IMR-90 (cell line): Measurements from ENCODE around the gene PARPBP. TPM values are rescaled to one million over a fixed set of nuclear protein-coding genes. Genes with fewer than 3 reads are reported as not detected.

Experiments used
- ATAC-seq: fragments of 200-7000 bp; cut with Tn5 transposase; 2 replicates; pipeline ENCODE4 v1.9.1; 2020; ENCODE audit warnings: low read depth, mild to moderate bottlenecking, moderate library complexity
- BruUV-seq: library from RNA; stranded (reverse); fragments of 400-500 nt; replicated peaks from 2 replicates; lab custom pipeline; 2021; lab: Mats Ljungman, UMichigan
- CTCF ChIA-PET: fragments of 300-600 bp; formaldehyde crosslinking; extraction: SDS; loops from one replicate; lab custom pipeline; 2021; ENCODE audit warnings: antibody characterized with exemption; lab: Yijun Ruan, JAX
- POLR2A ChIA-PET: fragments of 300-600 bp; sonication (Branson Sonifier 250); formaldehyde crosslinking; loops from one replicate; lab custom pipeline; 2022; ENCODE audit warnings: antibody characterized with exemption; ENCODE audit not compliant: unreplicated experiment; lab: Charles Lee
- DNase-seq: peaks from one replicate; pipeline ENCODE4 v3.0.0; 2013
- H2AFZ ChIP-seq: replicated peaks from 2 replicates; pipeline ENCODE3; 2013; ENCODE audit warnings: low read length, mild to moderate bottlenecking; ENCODE audit not compliant: poor library complexity
- H2AK5ac ChIP-seq: 2 replicates; pipeline ENCODE4 v1.6.1; 2013; ENCODE audit warnings: low read depth, low read length, inconsistent platforms
- H2AK9ac ChIP-seq: replicated peaks from 2 replicates; pipeline ENCODE3; 2013; ENCODE audit warnings: mild to moderate bottlenecking, low read depth, low read length, moderate library complexity; ENCODE audit not compliant: poor library complexity
- H2BK120ac ChIP-seq: 2 replicates; pipeline ENCODE4 v1.6.1; 2013; ENCODE audit warnings: low read depth, low read length, inconsistent platforms
- H2BK15ac ChIP-seq: 3 replicates; pipeline ENCODE4 v1.6.1; 2013; ENCODE audit warnings: low read depth, low read length, inconsistent platforms
- H2BK20ac ChIP-seq: 2 replicates; pipeline ENCODE4 v1.6.1; 2013; ENCODE audit warnings: low read depth, mild to moderate bottlenecking, inconsistent platforms, low read length, moderate library complexity
- H2BK5ac ChIP-seq: 2 replicates; pipeline ENCODE4 v1.6.1; 2013; ENCODE audit warnings: mild to moderate bottlenecking, low read depth, low read length, inconsistent platforms; ENCODE audit not compliant: poor library complexity, severe bottlenecking
- H3K14ac ChIP-seq: replicated peaks from 2 replicates; pipeline ENCODE4 v1.6.1; 2013; ENCODE audit warnings: low read depth, low read length, inconsistent platforms
- H3K18ac ChIP-seq: 2 replicates; pipeline ENCODE4 v1.6.1; 2013; ENCODE audit warnings: low read depth, low read length, control low read depth
- H3K23ac ChIP-seq: 2 replicates; pipeline ENCODE4 v1.6.1; 2013; ENCODE audit warnings: low read depth, low read length, inconsistent platforms
- H3K27ac ChIP-seq: 2 replicates; pipeline ENCODE4 v1.5.1; 2013; ENCODE audit warnings: mild to moderate bottlenecking, control low read depth, low read length; ENCODE audit not compliant: insufficient read depth
- H3K27me3 ChIP-seq: 2 replicates; pipeline ENCODE4 v1.6.1; 2013; ENCODE audit warnings: low read length; ENCODE audit not compliant: control insufficient read depth, insufficient read depth
- H3K36me3 ChIP-seq: 2 replicates; pipeline ENCODE4 v1.6.1; 2013; ENCODE audit warnings: low read length, mixed read lengths; ENCODE audit not compliant: control insufficient read depth, insufficient read depth
- H3K4ac ChIP-seq: 2 replicates; pipeline ENCODE4 v1.6.1; 2013; ENCODE audit warnings: low read depth, low read length, inconsistent platforms
- H3K4me1 ChIP-seq: 2 replicates; pipeline ENCODE4 v1.6.1; 2013; ENCODE audit warnings: low read length, mixed read lengths; ENCODE audit not compliant: control insufficient read depth, insufficient read depth
- H3K4me2 ChIP-seq: 2 replicates; pipeline ENCODE4 v1.6.1; 2013; ENCODE audit warnings: low read depth, mild to moderate bottlenecking, control low read depth, low read length, moderate library complexity
- H3K4me3 ChIP-seq: 2 replicates; pipeline ENCODE4 v1.5.1; 2013; ENCODE audit warnings: low read depth, mild to moderate bottlenecking, control low read depth, low read length, moderate library complexity; ENCODE audit not compliant: insufficient read depth
- H3K56ac ChIP-seq: 2 replicates; pipeline ENCODE4 v1.6.1; 2013; ENCODE audit warnings: low read length, inconsistent platforms; ENCODE audit not compliant: insufficient read depth; ENCODE audit errors: extremely low read depth
- H3K79me1 ChIP-seq, 2 experiments: 2 replicates each; pipeline ENCODE4 v1.6.1; 2013; ENCODE audit warnings: low read length in 2 of 2, inconsistent platforms in 1 of 2, low read depth in 1 of 2
- H3K9ac ChIP-seq: 2 replicates; pipeline ENCODE4 v1.6.1; 2013; ENCODE audit warnings: low read depth, low read length, control low read depth
- H3K9me1 ChIP-seq: 2 replicates; pipeline ENCODE4 v1.6.1; 2013; ENCODE audit warnings: low read length, inconsistent platforms; ENCODE audit not compliant: insufficient read depth
- H3K9me3 ChIP-seq: 2 replicates; pipeline ENCODE4 v1.6.1; 2013; ENCODE audit warnings: low read length; ENCODE audit not compliant: control insufficient read depth, insufficient read depth
- H4K20me1 ChIP-seq: 2 replicates; pipeline ENCODE4 v1.6.1; 2013; ENCODE audit warnings: low read length, inconsistent platforms; ENCODE audit not compliant: insufficient read depth
- H4K5ac ChIP-seq: 2 replicates; pipeline ENCODE4 v1.6.1; 2013; ENCODE audit warnings: mild to moderate bottlenecking, low read depth, low read length, control low read depth
- H4K8ac ChIP-seq, 2 experiments: 2 replicates each; pipeline ENCODE4 v1.6.1; 2013; ENCODE audit warnings: low read depth in 2 of 2, low read length in 2 of 2, control low read depth in 1 of 2, inconsistent platforms in 1 of 2
- H4K91ac ChIP-seq: 2 replicates; pipeline ENCODE4 v1.6.1; 2013; ENCODE audit warnings: low read depth, low read length, inconsistent platforms; ENCODE audit not compliant: insufficient read depth
- BHLHE40 ChIP-seq: fragments of 150-350 bp; IDR thresholded peaks from 2 replicates; pipeline ENCODE4 v1.6.1; 2016; ENCODE audit warnings: mild to moderate bottlenecking, low read depth, low read length
- CEBPB ChIP-seq: IDR thresholded peaks from 2 replicates; pipeline ENCODE4 v1.6.1; 2012; ENCODE audit warnings: low read depth, low read length, improper control_type of control experiment
- CHD1 ChIP-seq: IDR thresholded peaks from 2 replicates; pipeline ENCODE4 v1.6.1; 2012; ENCODE audit warnings: low read depth, low read length, improper control_type of control experiment
- CTCF ChIP-seq: conservative IDR thresholded peaks from 2 replicates; pipeline ENCODE4 v1.5.1; 2012; ENCODE audit warnings: mild to moderate bottlenecking, low read depth, low read length, improper control_type of control experiment
- ELK1 ChIP-seq: fragments of 150-350 bp; IDR thresholded peaks from 2 replicates; pipeline ENCODE4 v1.6.1; 2016; ENCODE audit warnings: low read depth, mild to moderate bottlenecking, low read length, moderate library complexity, borderline replicate concordance
- FOS ChIP-seq: fragments of 150-350 bp; IDR thresholded peaks from 2 replicates; pipeline ENCODE4 v1.6.1; 2016; ENCODE audit warnings: low read depth, low read length
- MAFK ChIP-seq: IDR thresholded peaks from 2 replicates; pipeline ENCODE4 v1.6.1; 2012; ENCODE audit warnings: low read depth, low read length, improper control_type of control experiment
- MAZ ChIP-seq: IDR thresholded peaks from 2 replicates; pipeline ENCODE4 v1.6.1; 2012; ENCODE audit warnings: low read depth, mild to moderate bottlenecking, low read length, improper control_type of control experiment, moderate library complexity, borderline replicate concordance
- MXI1 ChIP-seq: IDR thresholded peaks from 2 replicates; pipeline ENCODE4 v1.6.1; 2012; ENCODE audit warnings: low read depth, mild to moderate bottlenecking, low read length, moderate library complexity, borderline replicate concordance
- NFE2L2 ChIP-seq: fragments of 150-350 bp; IDR thresholded peaks from 2 replicates; pipeline ENCODE4 v1.6.1; 2016; ENCODE audit warnings: low read depth, mild to moderate bottlenecking, low read length
- POLR2A ChIP-seq: IDR thresholded peaks from 2 replicates; pipeline ENCODE4 v1.6.1; 2012; ENCODE audit warnings: mild to moderate bottlenecking, low read depth, low read length
- RAD21 ChIP-seq: IDR thresholded peaks from 2 replicates; pipeline ENCODE4 v1.6.1; 2012; ENCODE audit warnings: low read length, improper control_type of control experiment
- RCOR1 ChIP-seq: IDR thresholded peaks from 2 replicates; pipeline ENCODE4 v1.6.1; 2012; ENCODE audit warnings: mild to moderate bottlenecking, low read length, improper control_type of control experiment; ENCODE audit not compliant: insufficient replicate concordance
- RFX5 ChIP-seq: IDR thresholded peaks from 2 replicates; pipeline ENCODE4 v1.8.0; 2012; ENCODE audit warnings: low read depth, mild to moderate bottlenecking, low read length, moderate library complexity
- SMC3 ChIP-seq: fragments of 150-350 bp; IDR thresholded peaks from 2 replicates; pipeline ENCODE4 v1.6.1; 2016; ENCODE audit warnings: low read depth, mild to moderate bottlenecking, antibody characterized with exemption, low read length, moderate library complexity
- USF2 ChIP-seq: fragments of 150-350 bp; IDR thresholded peaks from 2 replicates; pipeline ENCODE4 v1.6.1; 2017; ENCODE audit warnings: mild to moderate bottlenecking, antibody characterized with exemption, low read length, low read depth
- dilution Hi-C: fragments of 300-500 bp; cut with HindIII; formaldehyde crosslinking; loops from one replicate; pipeline ENCODE4 v1.14.3; 2018; ENCODE audit warnings: low sequenced_read_pairs; ENCODE audit not compliant: unreplicated experiment
- in situ Hi-C: fragments of 300-500 bp; cut with MboI; formaldehyde crosslinking; loops from 3 replicates; pipeline ENCODE4 v1.14.3; 2019; ENCODE audit warnings: low sequenced_read_pairs, inconsistent platforms, mixed read lengths
- intact Hi-C: fragments of 100-400 bp; cut with micrococcal nuclease; formaldehyde crosslinking; loops from 2 replicates; pipeline ENCODE4 v1.10.0; 2022
- polyA plus RNA-seq, 3 experiments: library from polyadenylated mRNA; depleted of rRNA; stranded (reverse); fragments of >200 nt; gene quantifications; 2 replicates each; pipeline ENCODE4 v1.2.3, GENCODE V29; 2012; ENCODE audit warnings: low replicate concordance in 1 of 3
- total RNA-seq: library from RNA; depleted of rRNA; stranded (reverse); fragments of >200 nt; gene quantifications from 2 replicates; pipeline ENCODE4 v1.2.3, GENCODE V29; 2012

The PARPBP gene
- total and polyA plus RNA-seq, 2 of the 4 experiments (the other 2 are of a cell fraction) = 4.8 to 7.2 TPM

- no peak overlapping the region for H2AFZ ChIP-seq
- no peaks in the 10 kb centered on the region for H3K27me3 ChIP-seq
- no peak overlapping the region for H3K9ac ChIP-seq
- H2BK15ac ChIP-seq = no peak overlapping the region
- ChIA-PET POLR2A (no interaction called here), CTCF (no interaction called here)
- H4K20me1 ChIP-seq = no peaks in the 10 kb centered on the region
- peaks cover 4% of the 10 kb centered on the region for H3K36me3 ChIP-seq
- BruUV-seq = no TSS peak
- dilution Hi-C loops = no loop called here
- in situ Hi-C loops = no loop called here
- H3K9me1 ChIP-seq = no peaks in the 10 kb centered on the region
- peaks cover 0 to 9% of the 10 kb centered on the region in 2 experiments; a peak in 1 of 4 replicates for H3K79me1 ChIP-seq
- H3K56ac ChIP-seq = no peak overlapping the region
- no peak overlapping the region for H2BK20ac ChIP-seq
- DNase-seq (peak; percentile 58), ATAC-seq (peak; percentile 76)
- no peak overlapping the region for H4K5ac ChIP-seq
- peak overlapping the region in 1 of 2 experiments; percentile 53; a peak in 1 of 4 replicates for H4K8ac ChIP-seq
- H3K14ac ChIP-seq = no peak overlapping the region
- 0 out of 2 replicates have a peak overlapping the region, but pooled peaks have one; percentile 38 for H2BK120ac ChIP-seq
- no peak overlapping the region for H3K23ac ChIP-seq
- no peak overlapping the region for H2AK5ac ChIP-seq
- intact Hi-C loops = loop anchor here (10.0 kb wide), 1 partner anchor 319 kb away; no protein-coding TSS in a partner anchor
- H2BK5ac ChIP-seq = peak overlapping the region; percentile 87
- H3K27ac ChIP-seq = peak overlapping the region; percentile 69; the same call in 1 of the 2 replicates
- no peaks in the 10 kb centered on the region for H3K9me3 ChIP-seq
- H2AK9ac ChIP-seq = no peak overlapping the region
- no peak overlapping the region for H3K4me3 ChIP-seq
- H3K4me1 ChIP-seq = peaks cover 3% of the 10 kb centered on the region; the same call in 1 of the 2 replicates
- no peak overlapping the region; the same call in 1 of the 2 replicates for H3K4ac ChIP-seq
- peak overlapping the region; percentile 81; the same call in 1 of the 2 replicates for H3K18ac ChIP-seq
- peak overlapping the region; percentile 56 for H3K4me2 ChIP-seq
- TF ChIP-seq MXI1 = no peak
- TF ChIP-seq USF2 = no peak
- no peak for TF ChIP-seq CTCF
- no peak for TF ChIP-seq RCOR1
- TF ChIP-seq MAZ = no peak
- no peak for TF ChIP-seq NFE2L2
- TF ChIP-seq BHLHE40 = no peak
- TF ChIP-seq ELK1 = no peak
- TF ChIP-seq POLR2A = no peak
- TF ChIP-seq CEBPB = no peak
- no peak for TF ChIP-seq CHD1
- no peak for TF ChIP-seq MAFK
- no peak for TF ChIP-seq RAD21
- no peak for TF ChIP-seq RFX5
- TF ChIP-seq FOS = no peak
- TF ChIP-seq SMC3 = no peak
- no peak overlapping the region for H4K91ac ChIP-seq
Observed at GRCh38 chr12:102093319-102093718, 26.7 kb upstream of the PARPBP start.
